ENCODE measurements around the gene TH.

TH gene

DNA sequence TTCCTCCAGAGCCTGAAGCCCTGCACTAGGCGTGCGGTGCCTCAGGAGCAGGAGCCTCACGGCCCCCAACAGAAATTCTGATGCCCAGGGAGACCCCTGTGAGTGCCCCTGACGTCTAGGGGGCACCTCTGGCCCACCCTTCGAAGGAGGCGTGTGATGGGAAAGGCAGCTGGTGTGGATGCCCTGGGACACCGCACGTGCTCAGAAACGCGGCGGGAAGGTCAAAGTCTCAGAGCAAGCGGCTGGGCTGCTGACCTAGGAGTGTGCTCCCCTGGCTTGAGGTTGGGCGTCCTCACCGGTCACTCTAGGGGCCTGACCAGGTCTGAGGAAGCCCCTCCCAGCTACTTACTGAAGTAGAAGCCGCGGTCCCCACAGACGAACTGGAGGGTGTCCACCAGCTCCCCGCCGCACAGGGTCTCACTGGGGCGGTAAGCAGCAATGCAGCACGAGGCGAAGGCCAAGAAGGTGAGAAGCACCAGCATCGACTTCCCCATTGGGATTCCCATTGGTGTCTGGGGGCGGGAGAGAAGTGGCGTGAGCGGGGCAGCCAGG lies 36.5 kb downstream of the TH start:
- DNase-seq (ENCODE audit: low read depth), result no peak
- H3K4me3 ChIP-seq (ENCODE audit: low read depth, low read length), result peak overlapping the region; percentile 44
- TF ChIP-seq, protein P1, sequence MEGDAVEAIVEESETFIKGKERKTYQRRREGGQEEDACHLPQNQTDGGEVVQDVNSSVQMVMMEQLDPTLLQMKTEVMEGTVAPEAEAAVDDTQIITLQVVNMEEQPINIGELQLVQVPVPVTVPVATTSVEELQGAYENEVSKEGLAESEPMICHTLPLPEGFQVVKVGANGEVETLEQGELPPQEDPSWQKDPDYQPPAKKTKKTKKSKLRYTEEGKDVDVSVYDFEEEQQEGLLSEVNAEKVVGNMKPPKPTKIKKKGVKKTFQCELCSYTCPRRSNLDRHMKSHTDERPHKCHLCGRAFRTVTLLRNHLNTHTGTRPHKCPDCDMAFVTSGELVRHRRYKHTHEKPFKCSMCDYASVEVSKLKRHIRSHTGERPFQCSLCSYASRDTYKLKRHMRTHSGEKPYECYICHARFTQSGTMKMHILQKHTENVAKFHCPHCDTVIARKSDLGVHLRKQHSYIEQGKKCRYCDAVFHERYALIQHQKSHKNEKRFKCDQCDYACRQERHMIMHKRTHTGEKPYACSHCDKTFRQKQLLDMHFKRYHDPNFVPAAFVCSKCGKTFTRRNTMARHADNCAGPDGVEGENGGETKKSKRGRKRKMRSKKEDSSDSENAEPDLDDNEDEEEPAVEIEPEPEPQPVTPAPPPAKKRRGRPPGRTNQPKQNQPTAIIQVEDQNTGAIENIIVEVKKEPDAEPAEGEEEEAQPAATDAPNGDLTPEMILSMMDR (IDR thresholded peaks at IDR 0.05; ENCODE audit: low read depth, low read length, missing control alignments), result no peak
- in situ Hi-C loops (cut with HindIII; ENCODE audit: low sequenced_read_pairs), result no loop called here

DNA sequence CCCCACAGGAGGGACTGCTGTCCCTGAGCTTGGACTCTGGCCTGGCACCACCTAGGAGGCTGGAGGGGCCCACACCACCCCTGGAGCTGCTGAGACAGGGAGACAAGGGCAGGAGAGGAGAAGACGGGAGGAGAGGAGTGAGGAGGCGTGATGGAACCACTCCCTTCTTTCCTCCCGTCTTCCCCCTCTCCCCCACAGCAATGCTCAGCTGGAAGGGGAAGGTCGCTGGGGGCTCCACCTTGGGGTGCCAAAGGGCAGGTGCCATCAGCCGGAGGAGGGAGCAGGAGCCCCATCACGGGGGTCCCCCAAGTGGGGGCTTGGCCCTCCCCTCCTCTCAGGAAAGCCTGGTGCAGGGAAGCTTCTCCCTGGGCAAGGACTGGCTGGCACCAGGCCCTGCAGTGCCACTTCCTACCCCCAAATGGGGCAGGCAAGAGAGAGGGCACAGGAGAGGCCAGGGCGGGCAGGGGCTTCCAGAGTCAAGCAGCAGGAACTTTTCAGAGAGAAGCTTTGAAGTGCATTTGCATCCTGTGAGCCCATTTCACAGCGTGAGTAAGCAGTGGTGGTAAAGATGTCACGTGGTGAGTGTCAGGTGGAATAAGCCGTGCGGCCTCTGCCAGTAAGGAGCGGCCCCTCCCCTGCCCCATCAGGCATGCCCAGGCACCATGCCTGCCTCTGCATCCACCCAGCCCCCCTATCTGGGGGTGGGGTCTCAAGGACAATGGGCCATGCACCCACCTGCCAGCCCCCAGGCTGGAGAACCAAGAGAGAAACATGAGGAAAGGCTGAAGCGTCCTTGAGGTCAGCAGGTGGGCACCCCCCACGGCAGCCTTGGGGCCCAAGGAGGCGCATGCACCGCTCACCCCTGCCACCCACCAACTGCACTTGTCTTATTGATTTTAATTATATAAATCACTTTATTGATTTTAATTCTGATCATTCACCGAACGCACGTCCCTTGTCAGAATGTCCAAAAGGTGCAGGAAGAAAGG lies 37.3 kb downstream of the TH start:
- in situ Hi-C loops (cut with HindIII; ENCODE audit: low sequenced_read_pairs), result no loop called here
- TF ChIP-seq, protein P1 (IDR thresholded peaks at IDR 0.05; ENCODE audit: low read depth, low read length, missing control alignments), result no peak
- no peak overlapping the region for H3K4me3 ChIP-seq (ENCODE audit: low read depth, low read length)
- DNase-seq (ENCODE audit: low read depth), result no peak

GRCh38 chr11:2133241-2134021 lies 38.2 kb downstream of the TH start:
- in situ Hi-C loops (cut with HindIII; ENCODE audit: low sequenced_read_pairs), result no loop called here
- TF ChIP-seq, protein P1 (IDR thresholded peaks at IDR 0.05; ENCODE audit: low read depth, low read length, missing control alignments), result no peak
- H3K4me3 ChIP-seq (ENCODE audit: low read depth, low read length), result no peak overlapping the region
- no peak for DNase-seq (ENCODE audit: low read depth)

DNA sequence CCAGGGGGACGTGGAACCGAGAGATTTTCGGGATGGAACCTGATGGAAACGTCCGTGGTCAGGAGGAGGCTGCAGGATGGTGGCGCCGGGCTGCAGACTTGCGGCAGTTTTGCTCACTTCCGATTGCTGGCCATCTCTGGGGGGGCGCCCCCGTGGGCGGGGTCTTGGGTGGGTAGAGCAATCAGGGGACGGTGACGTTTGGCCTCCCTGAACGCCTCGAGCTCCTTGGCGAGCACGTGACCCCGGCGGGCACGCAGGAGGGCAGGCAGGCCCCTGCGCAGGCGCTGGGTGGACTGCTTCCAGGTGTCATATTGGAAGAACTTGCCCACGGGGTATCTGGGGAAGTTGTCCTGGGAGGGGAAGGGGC lies 38.8 kb downstream of the TH start:
- no peak for DNase-seq (ENCODE audit: low read depth)
- H3K4me3 ChIP-seq (ENCODE audit: low read depth, low read length), result no peak overlapping the region
- TF ChIP-seq, protein P1 (IDR thresholded peaks at IDR 0.05; ENCODE audit: low read depth, low read length, missing control alignments), result no peak
- in situ Hi-C loops (cut with HindIII; ENCODE audit: low sequenced_read_pairs), result no loop called here

DNA sequence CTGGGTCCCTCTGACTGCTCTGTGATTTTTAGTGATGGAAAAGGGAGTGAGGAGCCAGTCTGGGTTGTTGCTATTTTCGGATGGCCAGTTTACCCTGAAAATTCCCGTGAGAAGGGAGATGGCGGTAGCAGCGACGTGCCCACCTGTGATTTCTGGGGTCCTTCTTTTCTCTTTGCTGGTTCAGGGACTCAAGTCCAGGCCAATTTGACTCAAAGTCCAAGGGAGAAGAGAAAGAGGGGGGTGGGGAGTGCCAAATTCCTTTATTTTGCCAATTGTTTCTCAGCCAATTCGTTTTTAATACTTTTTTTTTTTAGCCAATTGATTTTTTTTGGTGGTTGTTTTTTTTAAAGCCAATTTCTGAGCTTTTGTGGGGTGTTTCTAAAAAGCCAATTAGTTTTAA lies 39.4 kb downstream of the TH start:
- TF ChIP-seq, protein P1 (IDR thresholded peaks at IDR 0.05; ENCODE audit: low read depth, low read length, missing control alignments), result no peak
- no peak overlapping the region for H3K4me3 ChIP-seq (ENCODE audit: low read depth, low read length)
- in situ Hi-C loops (cut with HindIII; ENCODE audit: low sequenced_read_pairs), result no loop called here
- no peak for DNase-seq (ENCODE audit: low read depth)

All from astrocyte of the cerebellum (primary cell).